ENCODE measurements around the gene TAB3.

Gene TAB3

GRCh38 chrX:30889147-30890140 is at the start of gene TAB3:
Gene TAB3, minus strand, starts transcription at chrX:30889254. Its CDS starts 29,666 bp downstream, at chrX:30859588.
- Mint-ChIP-seq H3K36me3 (ENCODE audit: low read depth) (peaks cover 8% of the 10 kb centered on the region), H3K27me3 (ENCODE audit: low read depth) (no peaks in the 10 kb centered on the region), H3K4me1 (ENCODE audit: low read depth) (peaks cover 17% of the 10 kb centered on the region), H3K9me3 (no peaks in the 10 kb centered on the region), H3K4me3 (peak within 1 kb of the TSS; percentile 86), H3K27ac (peak within 1 kb of the TSS; percentile 97)
- DNase-seq (ENCODE audit: low spot score): peak; percentile 91

GRCh38 chrX:30938295-30938694 is 49.2 kb upstream of the TAB3 start:
- Mint-ChIP-seq H3K4me3 (no peak overlapping the region), H3K4me1 (ENCODE audit: low read depth) (no peaks in the 10 kb centered on the region), H3K27ac (no peak overlapping the region), H3K9me3 (no peaks in the 10 kb centered on the region), H3K36me3 (ENCODE audit: low read depth) (no peaks in the 10 kb centered on the region), H3K27me3 (ENCODE audit: low read depth) (no peaks in the 10 kb centered on the region)
- no peak for DNase-seq (ENCODE audit: low spot score)

GRCh38 chrX:30935985-30936384 is 46.9 kb upstream of the TAB3 start:
- H3K4me1 Mint-ChIP-seq (ENCODE audit: low read depth): no peaks in the 10 kb centered on the region
- H3K4me3 Mint-ChIP-seq: no peak overlapping the region
- DNase-seq (ENCODE audit: low spot score): no peak
- no peaks in the 10 kb centered on the region for H3K9me3 Mint-ChIP-seq
- no peak overlapping the region for H3K27ac Mint-ChIP-seq
- no peaks in the 10 kb centered on the region for H3K27me3 Mint-ChIP-seq (ENCODE audit: low read depth)
- no peaks in the 10 kb centered on the region for H3K36me3 Mint-ChIP-seq (ENCODE audit: low read depth)

- no peak overlapping the region for H3K27ac Mint-ChIP-seq
- DNase-seq (ENCODE audit: low spot score): no peak
- H3K27me3 Mint-ChIP-seq (ENCODE audit: low read depth): no peaks in the 10 kb centered on the region
- H3K4me3 Mint-ChIP-seq: no peak overlapping the region
- H3K9me3 Mint-ChIP-seq: no peaks in the 10 kb centered on the region
- no peaks in the 10 kb centered on the region for H3K36me3 Mint-ChIP-seq (ENCODE audit: low read depth)
- no peaks in the 10 kb centered on the region for H3K4me1 Mint-ChIP-seq (ENCODE audit: low read depth)
Measured at GRCh38 chrX:30931920-30932319, 42.9 kb upstream of the TAB3 start.

- Mint-ChIP-seq H3K27ac (no peak overlapping the region), H3K27me3 (ENCODE audit: low read depth) (no peaks in the 10 kb centered on the region), H3K36me3 (ENCODE audit: low read depth) (no peaks in the 10 kb centered on the region)
Measured at GRCh38 chrX:30930679-30931078, 41.6 kb upstream of the TAB3 start.

GRCh38 chrX:30930143-30930542 is 41.1 kb upstream of the TAB3 start:
- Mint-ChIP-seq H3K9me3 (no peaks in the 10 kb centered on the region), H3K27me3 (ENCODE audit: low read depth) (no peaks in the 10 kb centered on the region), H3K27ac (no peak overlapping the region), H3K36me3 (ENCODE audit: low read depth) (no peaks in the 10 kb centered on the region), H3K4me1 (ENCODE audit: low read depth) (no peaks in the 10 kb centered on the region), H3K4me3 (no peak overlapping the region)
- DNase-seq (ENCODE audit: low spot score): no peak

More at GRCh38 chrX:30930679-30931078, 41.6 kb upstream of the TAB3 start:
- no peak for DNase-seq (ENCODE audit: low spot score)
- Mint-ChIP-seq H3K9me3 (no peaks in the 10 kb centered on the region), H3K4me1 (ENCODE audit: low read depth) (no peaks in the 10 kb centered on the region), H3K4me3 (no peak overlapping the region)

- H3K4me3 Mint-ChIP-seq: no peak overlapping the region
- H3K9me3 Mint-ChIP-seq: no peaks in the 10 kb centered on the region
- no peaks in the 10 kb centered on the region for H3K4me1 Mint-ChIP-seq (ENCODE audit: low read depth)
- H3K27ac Mint-ChIP-seq: no peak overlapping the region
- no peak for DNase-seq (ENCODE audit: low spot score)
- H3K27me3 Mint-ChIP-seq (ENCODE audit: low read depth): peaks cover 13% of the 10 kb centered on the region
- H3K36me3 Mint-ChIP-seq (ENCODE audit: low read depth): no peaks in the 10 kb centered on the region
Measured at GRCh38 chrX:30920271-30920670, 31.2 kb upstream of the TAB3 start.

GRCh38 chrX:30918480-30918879 is 29.4 kb upstream of the TAB3 start:
- no peaks in the 10 kb centered on the region for H3K4me1 Mint-ChIP-seq (ENCODE audit: low read depth)
- DNase-seq (ENCODE audit: low spot score): no peak
- H3K27ac Mint-ChIP-seq: no peak overlapping the region
- H3K36me3 Mint-ChIP-seq (ENCODE audit: low read depth): no peaks in the 10 kb centered on the region
- H3K9me3 Mint-ChIP-seq: no peaks in the 10 kb centered on the region
- H3K4me3 Mint-ChIP-seq: no peak overlapping the region
- peaks cover 13% of the 10 kb centered on the region for H3K27me3 Mint-ChIP-seq (ENCODE audit: low read depth)

- Mint-ChIP-seq H3K27ac (no peak overlapping the region), H3K36me3 (ENCODE audit: low read depth) (no peaks in the 10 kb centered on the region), H3K4me3 (no peak overlapping the region)
Measured at GRCh38 chrX:30913492-30913891, 24.4 kb upstream of the TAB3 start.

GRCh38 chrX:30910124-30910860 is 21.2 kb upstream of the TAB3 start:
- H3K4me3 Mint-ChIP-seq: peak overlapping the region; percentile 52
- peaks cover 15% of the 10 kb centered on the region for H3K4me1 Mint-ChIP-seq (ENCODE audit: low read depth)
- peak overlapping the region; percentile 72 for H3K27ac Mint-ChIP-seq

More at GRCh38 chrX:30913492-30913891, 24.4 kb upstream of the TAB3 start:
- H3K27me3 Mint-ChIP-seq (ENCODE audit: low read depth): peaks cover 4% of the 10 kb centered on the region
- DNase-seq (ENCODE audit: low spot score): no peak
- no peaks in the 10 kb centered on the region for H3K9me3 Mint-ChIP-seq
- peaks cover 15% of the 10 kb centered on the region for H3K4me1 Mint-ChIP-seq (ENCODE audit: low read depth)

GRCh38 chrX:30906726-30907125 is 17.7 kb upstream of the TAB3 start:
- Mint-ChIP-seq H3K36me3 (ENCODE audit: low read depth) (no peaks in the 10 kb centered on the region), H3K27me3 (ENCODE audit: low read depth) (peaks cover 5% of the 10 kb centered on the region), H3K27ac (no peak overlapping the region), H3K4me1 (ENCODE audit: low read depth) (peaks cover 22% of the 10 kb centered on the region), H3K4me3 (no peak overlapping the region), H3K9me3 (no peaks in the 10 kb centered on the region)
- DNase-seq (ENCODE audit: low spot score): no peak

More at GRCh38 chrX:30910124-30910860, 21.2 kb upstream of the TAB3 start:
- Mint-ChIP-seq H3K27me3 (ENCODE audit: low read depth) (no peaks in the 10 kb centered on the region), H3K36me3 (ENCODE audit: low read depth) (no peaks in the 10 kb centered on the region), H3K9me3 (no peaks in the 10 kb centered on the region)
- peak; percentile 47 for DNase-seq (ENCODE audit: low spot score)

GRCh38 chrX:30905321-30905720 is 16.3 kb upstream of the TAB3 start:
- DNase-seq (ENCODE audit: low spot score): no peak
- peaks cover 12% of the 10 kb centered on the region for H3K4me1 Mint-ChIP-seq (ENCODE audit: low read depth)
- H3K27me3 Mint-ChIP-seq (ENCODE audit: low read depth): peaks cover 5% of the 10 kb centered on the region
- no peak overlapping the region for H3K4me3 Mint-ChIP-seq
- no peak overlapping the region for H3K27ac Mint-ChIP-seq
- no peaks in the 10 kb centered on the region for H3K36me3 Mint-ChIP-seq (ENCODE audit: low read depth)
- H3K9me3 Mint-ChIP-seq: no peaks in the 10 kb centered on the region

GRCh38 chrX:30904632-30905031 is 15.6 kb upstream of the TAB3 start:
- no peaks in the 10 kb centered on the region for H3K36me3 Mint-ChIP-seq (ENCODE audit: low read depth)
- peaks cover 5% of the 10 kb centered on the region for H3K27me3 Mint-ChIP-seq (ENCODE audit: low read depth)
- DNase-seq (ENCODE audit: low spot score): no peak
- H3K9me3 Mint-ChIP-seq: no peaks in the 10 kb centered on the region
- H3K4me1 Mint-ChIP-seq (ENCODE audit: low read depth): peaks cover 15% of the 10 kb centered on the region
- H3K4me3 Mint-ChIP-seq: no peak overlapping the region
- H3K27ac Mint-ChIP-seq: no peak overlapping the region

GRCh38 chrX:30904186-30904585 is 15.1 kb upstream of the TAB3 start:
- Mint-ChIP-seq H3K9me3 (no peaks in the 10 kb centered on the region), H3K4me3 (no peak overlapping the region), H3K27me3 (ENCODE audit: low read depth) (peaks cover 5% of the 10 kb centered on the region), H3K4me1 (ENCODE audit: low read depth) (peaks cover 17% of the 10 kb centered on the region), H3K36me3 (ENCODE audit: low read depth) (no peaks in the 10 kb centered on the region), H3K27ac (no peak overlapping the region)
- DNase-seq (ENCODE audit: low spot score): no peak
